Osteoblast (primary cell): ENCODE results near the gene TSEN34. TPM values are rescaled to one million over a fixed set of nuclear protein-coding genes. Genes with fewer than 3 reads are reported as not detected.
A peak's percentile ranks its signal among the peaks of the same experiment; 100 is the strongest.
"Not testable (repeated sequence)": the region's sequence is repeated elsewhere in the genome, so short reads cannot be mapped to it uniquely, and the experiment has no call there.

ENCODE experiments used
- DNase-seq: peaks from one replicate; pipeline ENCODE4 v3.0.0; 2011; ENCODE audit warnings: low spot score, mixed read lengths; ENCODE audit not compliant: insufficient read length; ENCODE audit errors: missing footprints
- H2AFZ ChIP-seq: 2 replicates; pipeline ENCODE4 v1.6.0; 2011; ENCODE audit warnings: mild to moderate bottlenecking, low read length
- H3K27ac ChIP-seq: 2 replicates; pipeline ENCODE4 v1.5.1; 2011; ENCODE audit warnings: mild to moderate bottlenecking, low read depth, low read length, moderate library complexity
- H3K27me3 ChIP-seq: 2 replicates; pipeline ENCODE4 v1.6.0; 2012; ENCODE audit warnings: mild to moderate bottlenecking, control low read depth, inconsistent platforms, low read length, moderate library complexity; ENCODE audit not compliant: insufficient read depth
- H3K36me3 ChIP-seq: 2 replicates; pipeline ENCODE4 v1.5.1; 2011; ENCODE audit warnings: mild to moderate bottlenecking, low read length, control low read depth, moderate library complexity; ENCODE audit not compliant: insufficient read depth
- H3K4me1 ChIP-seq: 2 replicates; pipeline ENCODE4 v1.5.1; 2011; ENCODE audit warnings: mild to moderate bottlenecking, low read length, control low read depth, moderate library complexity; ENCODE audit not compliant: insufficient read depth
- H3K4me2 ChIP-seq: 2 replicates; pipeline ENCODE4 v1.6.0; 2011; ENCODE audit warnings: mild to moderate bottlenecking, low read length; ENCODE audit not compliant: insufficient read depth
- H3K4me3 ChIP-seq: fragments of 200-600 bp; sonication (generic); 3 replicates; pipeline ENCODE4 v1.5.1; 2012; ENCODE audit warnings: mild to moderate bottlenecking, low read length, inconsistent platforms; ENCODE audit not compliant: insufficient read depth
- H3K79me2 ChIP-seq: 2 replicates; pipeline ENCODE4 v1.6.0; 2012; ENCODE audit warnings: mild to moderate bottlenecking, low read length, control low read depth, inconsistent platforms; ENCODE audit not compliant: insufficient read depth
- H3K9me3 ChIP-seq: 2 replicates; pipeline ENCODE4 v1.5.1; 2011; ENCODE audit warnings: low read depth, low read length, control low read depth
- H4K20me1 ChIP-seq: 2 replicates; pipeline ENCODE4 v1.6.0; 2012; ENCODE audit warnings: mild to moderate bottlenecking, low read length, control low read depth; ENCODE audit not compliant: insufficient read depth
- CTCF ChIP-seq: IDR thresholded peaks from 2 replicates; pipeline ENCODE4 v1.5.1; 2011; ENCODE audit warnings: mild to moderate bottlenecking, low read depth, low read length, moderate library complexity; ENCODE audit errors: extremely low read depth
- total RNA-seq: library from RNA; depleted of rRNA; stranded (reverse); fragments of >200 nt; gene quantifications from 2 replicates; pipeline ENCODE4 v1.2.3, GENCODE V29; 2012

Gene TSEN34
- total RNA-seq, 1 donor = 73.1 TPM

GRCh38 chr19:54208784-54209057, 17.6 kb downstream of the TSEN34 start:
- no peaks in the 10 kb centered on the region for H3K27me3 ChIP-seq

GRCh38 chr19:54209058-54209810, 18.1 kb downstream of the TSEN34 start:
- no peaks in the 10 kb centered on the region for H3K9me3 ChIP-seq
- peaks cover 55% of the 10 kb centered on the region for H3K79me2 ChIP-seq
- peaks cover 58% of the 10 kb centered on the region for H3K4me1 ChIP-seq
- DNase-seq = peak; percentile 69
- H3K4me3 ChIP-seq = no peak overlapping the region
- peaks cover 72% of the 10 kb centered on the region for H4K20me1 ChIP-seq
- H3K4me2 ChIP-seq = peak overlapping the region; percentile 40
- H3K27ac ChIP-seq = peak overlapping the region; percentile 87
- peaks cover 44% of the 10 kb centered on the region for H3K36me3 ChIP-seq
- no peaks in the 10 kb centered on the region for H3K27me3 ChIP-seq
- no peak for TF ChIP-seq CTCF
- no peak overlapping the region for H2AFZ ChIP-seq

More at GRCh38 chr19:54208784-54209057, 17.6 kb downstream of the TSEN34 start:
- no peak for DNase-seq
- no peak for TF ChIP-seq CTCF
- Histone ChIP-seq H3K9me3 (no peaks in the 10 kb centered on the region), H3K79me2 (peaks cover 60% of the 10 kb centered on the region), H3K4me3 (no peak overlapping the region), H4K20me1 (peaks cover 77% of the 10 kb centered on the region), H3K4me2 (no peak overlapping the region), H3K36me3 (peaks cover 50% of the 10 kb centered on the region), H2AFZ (no peak overlapping the region), H3K27ac (peak overlapping the region; percentile 87), H3K4me1 (peaks cover 63% of the 10 kb centered on the region)

- Histone ChIP-seq H3K4me1 (peaks cover 54% of the 10 kb centered on the region), H3K27me3 (no peaks in the 10 kb centered on the region), H3K36me3 (peaks cover 37% of the 10 kb centered on the region), H3K9me3 (no peaks in the 10 kb centered on the region), H3K4me3 (peak overlapping the region; percentile 31), H2AFZ (no peak overlapping the region), H4K20me1 (peaks cover 65% of the 10 kb centered on the region), H3K27ac (peak overlapping the region; percentile 87), H3K4me2 (peak overlapping the region; percentile 74), H3K79me2 (peaks cover 47% of the 10 kb centered on the region)
- peak; percentile 99 for DNase-seq
- TF ChIP-seq CTCF = no peak
Measured at GRCh38 chr19:54209811-54210494, 18.8 kb downstream of the TSEN34 start.

- Histone ChIP-seq H3K36me3 (peaks cover 24% of the 10 kb centered on the region), H4K20me1 (peaks cover 52% of the 10 kb centered on the region), H3K79me2 (peaks cover 35% of the 10 kb centered on the region), H3K4me3 (no peak overlapping the region), H3K27me3 (no peaks in the 10 kb centered on the region), H3K4me2 (no peak overlapping the region), H3K4me1 (peaks cover 49% of the 10 kb centered on the region), H3K9me3 (no peaks in the 10 kb centered on the region), H2AFZ (no peak overlapping the region), H3K27ac (peak overlapping the region; percentile 87)
- peak; percentile 9 for DNase-seq
- TF ChIP-seq CTCF = no peak
Measured at GRCh38 chr19:54211235-54211634, 20.1 kb downstream of the TSEN34 start.

- not testable (repeated sequence) for H3K36me3 ChIP-seq, DNase-seq
Measured at GRCh38 chr19:54214217-54214616, 23.1 kb downstream of the TSEN34 start.

GRCh38 chr19:54214734-54215133, 23.6 kb downstream of the TSEN34 start:
- H3K36me3 ChIP-seq, H3K4me2 ChIP-seq, H3K4me3 ChIP-seq, H3K27ac ChIP-seq, DNase-seq, H3K9me3 ChIP-seq, H2AFZ ChIP-seq, H3K27me3 ChIP-seq: not testable (repeated sequence)
- Histone ChIP-seq H3K79me2 (peaks cover 10% of the 10 kb centered on the region), H4K20me1 (peaks cover 17% of the 10 kb centered on the region), H3K4me1 (peaks cover 14% of the 10 kb centered on the region)

More at GRCh38 chr19:54214217-54214616, 23.1 kb downstream of the TSEN34 start:
- not testable (repeated sequence) for H3K27ac ChIP-seq, H3K9me3 ChIP-seq, H2AFZ ChIP-seq, H3K27me3 ChIP-seq, H3K4me3 ChIP-seq, H3K4me2 ChIP-seq
- Histone ChIP-seq H3K4me1 (peaks cover 19% of the 10 kb centered on the region), H3K79me2 (peaks cover 10% of the 10 kb centered on the region), H4K20me1 (peaks cover 22% of the 10 kb centered on the region)
